Fibroblast of lung (primary cell): ENCODE measurements around the gene FYN. TPM values are rescaled to one million over a fixed set of nuclear protein-coding genes. Genes with fewer than 3 reads are reported as not detected.

Experiments used
- DNase-seq, 2 donors: peaks; one replicate each; pipeline versions ENCODE4 v3.0.0 to v3.0.0-alpha.2; 2010; ENCODE audit warnings: low read depth in 2 of 2
- H2AFZ ChIP-seq: 2 replicates; pipeline ENCODE4 v1.5.1; 2012; ENCODE audit warnings: low read length, control low read depth, inconsistent platforms
- H3K27ac ChIP-seq: 2 replicates; pipeline ENCODE4 v1.5.1; 2011; ENCODE audit warnings: low read length, control low read depth; ENCODE audit not compliant: insufficient read depth
- H3K27me3 ChIP-seq: 2 replicates; pipeline ENCODE4 v1.5.1; 2011; ENCODE audit warnings: mild to moderate bottlenecking, low read length; ENCODE audit not compliant: control insufficient read depth, insufficient read depth
- H3K36me3 ChIP-seq: 2 replicates; pipeline ENCODE4 v1.5.1; 2011; ENCODE audit warnings: low read length; ENCODE audit not compliant: control insufficient read depth, insufficient read depth
- H3K4me1 ChIP-seq: 2 replicates; pipeline ENCODE4 v1.5.1; 2011; ENCODE audit warnings: low read length; ENCODE audit not compliant: control insufficient read depth, insufficient read depth; ENCODE audit errors: extremely low read depth
- H3K4me2 ChIP-seq: 2 replicates; pipeline ENCODE4 v1.5.1; 2011; ENCODE audit warnings: low read length, control low read depth; ENCODE audit not compliant: insufficient read depth; ENCODE audit errors: extremely low read depth
- H3K4me3 ChIP-seq, 4 experiments: fragments of 200-600 bp in 1 of 4; sonication (generic) in 1 of 4; replicated peaks in 1 of 4; 2 replicates each; pipeline ENCODE4 v1.5.1; 2011 to 2016; ENCODE audit warnings: low read length in 4 of 4, low read depth in 3 of 4, mild to moderate bottlenecking in 3 of 4, control low read depth in 2 of 4, inconsistent platforms in 1 of 4, mixed read lengths in 1 of 4; ENCODE audit not compliant: insufficient read depth in 1 of 4; ENCODE audit errors: control extremely low read depth in 1 of 4
- H3K79me2 ChIP-seq: 2 replicates; pipeline ENCODE4 v1.5.1; 2012; ENCODE audit warnings: mild to moderate bottlenecking, low read length, inconsistent platforms; ENCODE audit not compliant: control insufficient read depth, insufficient read depth
- H3K9ac ChIP-seq: 2 replicates; pipeline ENCODE4 v1.5.1; 2011; ENCODE audit warnings: mild to moderate bottlenecking, low read length, control low read depth; ENCODE audit not compliant: insufficient read depth
- H3K9me3 ChIP-seq: 2 replicates; pipeline ENCODE4 v1.5.1; 2012; ENCODE audit warnings: low read depth, low read length; ENCODE audit not compliant: control insufficient read depth, insufficient read depth
- H4K20me1 ChIP-seq: 2 replicates; pipeline ENCODE4 v1.5.1; 2011; ENCODE audit warnings: low read length; ENCODE audit not compliant: control insufficient read depth, insufficient read depth; ENCODE audit errors: extremely low read depth
- EZH2 ChIP-seq: IDR thresholded peaks from 2 replicates; pipeline ENCODE4 v1.5.1; 2012; ENCODE audit warnings: low read length, control low read depth, mild to moderate bottlenecking; ENCODE audit errors: missing control alignments
- polyA plus RNA-seq, 2 donors: library from polyadenylated mRNA; depleted of rRNA in 1 of 2; stranded (reverse) in 1 of 2; unstranded in 1 of 2; fragments of >200 nt; gene quantifications; 2 replicates each; pipeline ENCODE4 v1.2.1, GENCODE V29; 2011 to 2012; ENCODE audit warnings: missing spikeins in 1 of 2
- total RNA-seq: library from RNA; depleted of rRNA; stranded (reverse); fragments of >200 nt; gene quantifications from 2 replicates; pipeline ENCODE4 v1.2.1, GENCODE V29; 2014
- TF ChIP-seq, protein P1 (sequence below), 2 donors: IDR thresholded peaks in 1 of 2; conservative IDR thresholded peaks in 1 of 2; 1 replicate in 1 of 2; 2 replicates in 1 of 2; pipeline ENCODE4 v1.5.1; 2011 to 2012; ENCODE audit warnings: low read length in 2 of 2, control low read depth in 1 of 2, inconsistent platforms in 1 of 2, low read depth in 1 of 2, mild to moderate bottlenecking in 1 of 2

The FYN gene
- total and polyA plus RNA-seq, 2 donors (not counting 1 experiment from before 2014, with no cell fraction given), result 64.7 TPM

DNA sequence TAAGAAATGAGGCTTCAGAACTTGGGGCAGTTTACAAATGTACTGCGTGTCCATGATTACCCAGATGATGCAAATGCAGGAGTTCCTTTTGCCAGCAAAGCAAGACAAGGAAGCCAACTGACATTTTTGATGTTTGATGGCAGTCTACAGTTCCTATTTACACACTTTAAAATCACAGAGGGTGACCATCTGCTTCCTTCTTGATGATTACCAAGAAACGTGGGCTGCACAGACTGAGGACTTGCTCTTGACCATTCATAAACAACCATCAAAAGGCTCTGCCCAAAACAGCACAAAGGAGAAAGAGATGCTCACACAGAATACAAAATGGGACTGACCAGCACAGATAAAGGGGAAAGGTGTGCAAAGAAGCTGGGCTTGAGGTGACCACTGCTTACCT, 187.7 kb downstream of the FYN start:
- no peaks in the 10 kb centered on the region for H3K79me2 ChIP-seq
- H3K36me3 ChIP-seq, result no peaks in the 10 kb centered on the region
- H3K4me2 ChIP-seq, result no peak overlapping the region
- no peak overlapping the region for H3K9ac ChIP-seq
- H3K9me3 ChIP-seq, result no peaks in the 10 kb centered on the region
- TF ChIP-seq EZH2, result no peak
- TF ChIP-seq, protein P1, sequence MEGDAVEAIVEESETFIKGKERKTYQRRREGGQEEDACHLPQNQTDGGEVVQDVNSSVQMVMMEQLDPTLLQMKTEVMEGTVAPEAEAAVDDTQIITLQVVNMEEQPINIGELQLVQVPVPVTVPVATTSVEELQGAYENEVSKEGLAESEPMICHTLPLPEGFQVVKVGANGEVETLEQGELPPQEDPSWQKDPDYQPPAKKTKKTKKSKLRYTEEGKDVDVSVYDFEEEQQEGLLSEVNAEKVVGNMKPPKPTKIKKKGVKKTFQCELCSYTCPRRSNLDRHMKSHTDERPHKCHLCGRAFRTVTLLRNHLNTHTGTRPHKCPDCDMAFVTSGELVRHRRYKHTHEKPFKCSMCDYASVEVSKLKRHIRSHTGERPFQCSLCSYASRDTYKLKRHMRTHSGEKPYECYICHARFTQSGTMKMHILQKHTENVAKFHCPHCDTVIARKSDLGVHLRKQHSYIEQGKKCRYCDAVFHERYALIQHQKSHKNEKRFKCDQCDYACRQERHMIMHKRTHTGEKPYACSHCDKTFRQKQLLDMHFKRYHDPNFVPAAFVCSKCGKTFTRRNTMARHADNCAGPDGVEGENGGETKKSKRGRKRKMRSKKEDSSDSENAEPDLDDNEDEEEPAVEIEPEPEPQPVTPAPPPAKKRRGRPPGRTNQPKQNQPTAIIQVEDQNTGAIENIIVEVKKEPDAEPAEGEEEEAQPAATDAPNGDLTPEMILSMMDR (conservative IDR thresholded peaks at IDR 0.05 in 1 of 2, IDR thresholded peaks at IDR 0.05 in 1 of 2; ENCODE audit: low read depth in 1 of 2, low read length in 2 of 2), result no peak
- H4K20me1 ChIP-seq, result no peaks in the 10 kb centered on the region
- H3K27ac ChIP-seq, result no peak overlapping the region
- H3K4me1 ChIP-seq, result peaks cover 8% of the 10 kb centered on the region
- no peak overlapping the region for H2AFZ ChIP-seq
- no peaks in the 10 kb centered on the region for H3K27me3 ChIP-seq
- DNase-seq, result no peak
- no peak overlapping the region for H3K4me3 ChIP-seq

DNA sequence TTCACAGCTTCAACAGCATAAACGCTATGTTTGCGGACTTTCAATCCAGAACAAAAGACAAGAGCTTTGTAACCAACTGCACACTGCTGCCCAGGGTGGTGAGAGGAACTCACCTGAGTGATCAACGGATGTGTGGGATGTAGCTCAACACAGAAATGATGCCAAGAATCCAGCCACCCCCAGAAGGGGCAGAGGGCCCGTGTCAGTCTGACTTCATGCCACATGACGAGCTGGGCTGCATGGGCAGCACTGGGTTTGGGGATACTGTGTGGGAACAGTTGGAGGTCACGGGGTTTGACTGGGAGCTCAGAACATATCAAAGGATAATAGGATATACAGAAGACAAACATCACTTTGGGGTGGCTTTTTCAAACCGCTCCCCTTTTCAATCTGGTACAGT, 188.2 kb downstream of the FYN start:
- no peak overlapping the region for H3K4me3 ChIP-seq
- TF ChIP-seq, protein P1 (conservative IDR thresholded peaks at IDR 0.05 in 1 of 2, IDR thresholded peaks at IDR 0.05 in 1 of 2; ENCODE audit: low read depth in 1 of 2, low read length in 2 of 2), result no peak
- TF ChIP-seq EZH2, result no peak

DNA sequence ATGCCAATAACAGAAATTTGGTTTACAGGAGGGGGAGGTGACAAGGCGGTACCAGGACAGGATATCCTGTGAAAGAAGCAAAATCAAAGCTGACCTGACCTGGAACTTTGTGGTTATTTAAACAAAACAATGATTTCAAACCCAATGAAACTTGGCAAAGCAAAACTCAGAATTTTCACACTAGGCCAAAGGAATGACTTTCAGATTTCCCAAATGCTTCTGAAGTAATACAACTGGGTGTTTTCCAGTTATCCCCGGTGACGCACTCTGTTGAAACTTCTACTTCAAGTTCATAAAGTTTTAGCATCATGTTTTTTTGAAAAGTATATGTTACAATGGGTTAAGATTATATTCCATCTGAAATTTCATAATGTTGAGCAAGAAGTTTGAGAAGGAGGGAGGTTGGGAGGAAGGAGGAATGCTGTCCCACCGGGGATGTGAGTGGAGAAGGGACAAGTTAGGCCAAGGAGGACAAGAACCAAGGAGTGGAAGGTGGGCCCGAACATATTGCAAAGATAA, 189.4 kb downstream of the FYN start:
- no peak for TF ChIP-seq EZH2
- TF ChIP-seq, protein P1 (conservative IDR thresholded peaks at IDR 0.05 in 1 of 2, IDR thresholded peaks at IDR 0.05 in 1 of 2; ENCODE audit: low read depth in 1 of 2, low read length in 2 of 2), result no peak
- no peaks in the 10 kb centered on the region for H4K20me1 ChIP-seq
- H3K27ac ChIP-seq, result peak overlapping the region; percentile 52
- DNase-seq, result peak; percentile 93 to 99
- H3K36me3 ChIP-seq, result no peaks in the 10 kb centered on the region
- H2AFZ ChIP-seq, result no peak overlapping the region
- no peaks in the 10 kb centered on the region for H3K79me2 ChIP-seq
- H3K9ac ChIP-seq, result no peak overlapping the region
- H3K4me1 ChIP-seq, result peaks cover 8% of the 10 kb centered on the region
- H3K4me3 ChIP-seq, result no peak overlapping the region
- no peaks in the 10 kb centered on the region for H3K9me3 ChIP-seq
- no peak overlapping the region for H3K4me2 ChIP-seq
- no peaks in the 10 kb centered on the region for H3K27me3 ChIP-seq

More for the DNA sequence above, 188.2 kb downstream of the FYN start:
- Histone ChIP-seq H3K9me3 (no peaks in the 10 kb centered on the region), H3K4me1 (peaks cover 8% of the 10 kb centered on the region), H3K27ac (no peak overlapping the region), H2AFZ (no peak overlapping the region), H3K4me2 (no peak overlapping the region), H3K9ac (no peak overlapping the region), H4K20me1 (no peaks in the 10 kb centered on the region), H3K27me3 (no peaks in the 10 kb centered on the region), H3K36me3 (no peaks in the 10 kb centered on the region), H3K79me2 (no peaks in the 10 kb centered on the region)
- DNase-seq, result no peak
